ENCODE measurements around the gene ICE2.

DNA sequence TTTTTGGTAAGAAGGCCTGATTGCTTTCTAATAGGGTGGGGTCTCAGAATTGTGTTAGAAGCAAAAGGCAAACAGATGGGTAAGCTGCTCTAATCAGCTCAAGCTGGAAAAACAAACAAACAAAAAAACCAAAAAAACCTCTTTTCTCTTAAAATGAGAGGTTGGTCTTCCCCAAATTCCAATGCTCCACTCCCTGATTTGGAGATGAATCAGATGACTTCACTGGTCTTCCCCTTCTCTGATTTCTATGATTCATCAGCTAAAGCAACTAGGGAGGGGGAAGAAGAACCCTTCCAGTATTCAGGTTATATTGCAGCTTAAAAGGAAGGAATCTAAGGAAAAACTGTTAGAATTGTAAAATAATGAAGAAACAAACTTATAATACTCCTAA lies 71.5 kb downstream of the ICE2 start:
- TF ChIP-seq CTCF (IDR thresholded peaks at IDR 0.05) (no peak), POLR2AphosphoS5 (IDR thresholded peaks at IDR 0.05; ENCODE audit: insufficient read depth in 1 of 2, low read depth in 1 of 2) (no peak)
